Measurements from ENCODE around the gene GSTT4.
"Not testable (repeated sequence)": the region's sequence is repeated elsewhere in the genome, so short reads cannot be mapped to it uniquely, and the experiment has no call there.

GSTT4 gene

GRCh38 chr22:23954193-23954990 is 50.9 kb downstream of the GSTT4 start:
- not testable (repeated sequence) for DNase-seq (ENCODE audit: low read depth, low spot score)

DNA sequence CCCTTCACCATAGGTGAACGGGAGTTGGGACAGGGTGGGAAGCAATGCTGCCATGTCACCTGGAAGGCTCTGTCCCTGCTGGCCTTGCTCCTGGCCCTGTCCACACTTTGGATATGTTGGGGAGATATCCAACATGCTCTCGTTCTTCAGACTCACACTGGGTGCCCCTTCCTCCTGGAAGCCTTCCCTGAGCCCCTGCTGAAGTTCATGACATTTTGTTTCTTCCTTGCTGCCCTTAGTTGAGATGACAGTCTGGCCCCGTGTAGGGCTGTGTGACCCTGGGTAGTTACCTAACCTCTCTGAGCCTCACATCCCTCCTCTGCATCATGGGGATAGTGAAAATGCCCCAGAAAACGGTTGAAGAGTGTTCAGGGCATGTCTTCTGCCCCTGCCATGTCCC is 51.8 kb downstream of the GSTT4 start:
- DNase-seq (ENCODE audit: low read depth, low spot score), result not testable (repeated sequence)

GRCh38 chr22:23952794-23953405 is 52.4 kb downstream of the GSTT4 start:
- not testable (repeated sequence) for DNase-seq (ENCODE audit: low read depth, low spot score)

GRCh38 chr22:23951383-23951782 is 53.9 kb downstream of the GSTT4 start:
- DNase-seq (ENCODE audit: low read depth, low spot score), result not testable (repeated sequence)

GRCh38 chr22:23949764-23950163 is 55.5 kb downstream of the GSTT4 start:
- not testable (repeated sequence) for DNase-seq (ENCODE audit: low read depth, low spot score)

All from brain pericyte (primary cell).